Fibroblast of gingiva (primary cell): ENCODE data around the gene NECAB2.
"Not testable (repeated sequence)": the region's sequence is repeated elsewhere in the genome, so short reads cannot be mapped to it uniquely, and the experiment has no call there.

Experiments used
- DNase-seq: peaks from one replicate; pipeline ENCODE4 v3.0.0-alpha.2; 2011; ENCODE audit warnings: low read depth

Gene NECAB2

GRCh38 chr16:83936581-83937165 lies 31.4 kb upstream of the NECAB2 start:
- DNase-seq, result no peak

GRCh38 chr16:83937267-83937666 lies 30.8 kb upstream of the NECAB2 start:
- DNase-seq, result no peak

GRCh38 chr16:83937922-83938885 lies 29.8 kb upstream of the NECAB2 start:
- no peak for DNase-seq

- DNase-seq, result no peak
These were observed 28.7 kb upstream of the NECAB2 start for GRCh38 chr16:83939266-83939855.

GRCh38 chr16:83940119-83940518 lies 27.9 kb upstream of the NECAB2 start:
- no peak for DNase-seq

- DNase-seq, result no peak
These were observed 27.2 kb upstream of the NECAB2 start for GRCh38 chr16:83940630-83941378.

GRCh38 chr16:83941546-83941945 lies 26.5 kb upstream of the NECAB2 start:
- DNase-seq, result not testable (repeated sequence)

GRCh38 chr16:83942074-83942473 lies 26.0 kb upstream of the NECAB2 start:
- DNase-seq, result no peak

- no peak for DNase-seq
These were observed 25.1 kb upstream of the NECAB2 start for GRCh38 chr16:83942815-83943515.

GRCh38 chr16:83943516-83944050 lies 24.5 kb upstream of the NECAB2 start:
- DNase-seq, result no peak

GRCh38 chr16:83945587-83945986 lies 22.5 kb upstream of the NECAB2 start:
- DNase-seq, result no peak

GRCh38 chr16:83946154-83946780 lies 21.8 kb upstream of the NECAB2 start:
- DNase-seq, result no peak

GRCh38 chr16:83946781-83947566 lies 21.1 kb upstream of the NECAB2 start:
- no peak for DNase-seq

GRCh38 chr16:83947642-83948234 lies 20.3 kb upstream of the NECAB2 start:
- no peak for DNase-seq

GRCh38 chr16:83948914-83949723 lies 18.9 kb upstream of the NECAB2 start:
- no peak for DNase-seq

- no peak for DNase-seq
These were observed 18.4 kb upstream of the NECAB2 start for GRCh38 chr16:83949724-83950001.

GRCh38 chr16:83950862-83951399 lies 17.1 kb upstream of the NECAB2 start:
- not testable (repeated sequence) for DNase-seq

GRCh38 chr16:83951544-83951943 lies 16.5 kb upstream of the NECAB2 start:
- no peak for DNase-seq

- DNase-seq, result peak; percentile 87
These were observed 15.5 kb upstream of the NECAB2 start for GRCh38 chr16:83952587-83952939.
